Measurements from ENCODE around the gene SUN1. TPM values are rescaled to one million over a fixed set of nuclear protein-coding genes. Genes with fewer than 3 reads are reported as not detected.

The SUN1 gene
- total and polyA plus RNA-seq, 2 donors (not counting 1 experiment from before 2014, with no cell fraction given) = 198 to 254 TPM

GRCh38 chr7:782718-783449 lies 49.4 kb upstream of the SUN1 start:
- WGBS (ENCODE audit: insufficient coverage) = 97% methylated on average over 47 of the region's 56 CpGs
- Histone ChIP-seq H4K20me1 (ENCODE audit: control insufficient read depth, insufficient read depth, low read length, poor library complexity, severe bottlenecking) (no peaks in the 10 kb centered on the region), H3K4me1 (ENCODE audit: control insufficient read depth in 2 of 2, insufficient read depth in 2 of 2, low read length in 2 of 2) (no peaks in the 10 kb centered on the region), H3K79me2 (ENCODE audit: control insufficient read depth, insufficient read depth, low read length) (no peaks in the 10 kb centered on the region), H3K4me3 (ENCODE audit: control extremely low read depth in 1 of 5, extremely low read depth in 1 of 5, insufficient read depth in 1 of 5, low read depth in 2 of 5, low read length in 4 of 5) (no peak overlapping the region), H2AFZ (ENCODE audit: insufficient read depth, low read depth, low read length, poor library complexity, severe bottlenecking) (no peak overlapping the region), H3K4me2 (replicated peaks; ENCODE audit: low read depth, low read length, poor library complexity, severe bottlenecking) (no peak overlapping the region), H3K9me3 (ENCODE audit: control extremely low read depth in 1 of 3, control insufficient read depth in 2 of 3, insufficient read depth in 1 of 3, low read length in 2 of 3) (peaks cover 0 to 10% (median 0%) of the 10 kb centered on the region in 3 donors), H3K27me3 (replicated peaks in 1 of 4; ENCODE audit: control extremely low read depth in 1 of 4, control insufficient read depth in 3 of 4, insufficient read depth in 4 of 4, low read length in 3 of 4) (no peaks in the 10 kb centered on the region), H3K9ac (ENCODE audit: low read length) (no peak overlapping the region), H3K27ac (ENCODE audit: low read length in 2 of 2) (no peak overlapping the region), H3K36me3 (replicated peaks in 1 of 2; ENCODE audit: control extremely low read depth in 1 of 2, control insufficient read depth in 1 of 2, extremely low read depth in 1 of 2, insufficient read depth in 2 of 2, low read length in 1 of 2) (peaks cover 0 to 20% of the 10 kb centered on the region in 2 experiments)
- Mint-ChIP-seq H3K4me3 (no peak overlapping the region), H3K27ac (no peak overlapping the region), H3K9me3 (ENCODE audit: insufficient read depth) (no peaks in the 10 kb centered on the region), H3K4me1 (no peaks in the 10 kb centered on the region), H3K27me3 (no peaks in the 10 kb centered on the region)
- intact Hi-C loops (cut with micrococcal nuclease) = loop anchor here (10.0 kb wide), 1 partner anchor 192 kb away; the partner anchor contains the start of gene COX19
- ATAC-seq (ENCODE audit: low read depth) = no peak
- no peak for DNase-seq
- ChIA-PET POLR2A (no interaction called here), CTCF (interaction anchor here (8.8 kb wide), 1 partner anchor 90 kb away, joined by 113 read pairs; the partner anchor contains the start of gene GET4)
- TF ChIP-seq EZH2 (IDR thresholded peaks at IDR 0.05; ENCODE audit: borderline replicate concordance, insufficient read depth, low read depth, low read length, poor library complexity, severe bottlenecking) (no peak), CTCF (IDR thresholded peaks at IDR 0.05) (no peak)
